Activated CD8-positive, alpha-beta memory T cell treated with anti-CD3 and anti-CD28 coated beads, Interleukin-2, amount 50 U/mL, for 24 hours (primary cell): ENCODE measurements around the gene CNOT4.

Experiments used
- DNase-seq: peaks from one replicate; pipeline ENCODE4 v3.0.0-alpha.2; 2020; ENCODE audit errors: extremely low read depth

CNOT4 gene

DNA sequence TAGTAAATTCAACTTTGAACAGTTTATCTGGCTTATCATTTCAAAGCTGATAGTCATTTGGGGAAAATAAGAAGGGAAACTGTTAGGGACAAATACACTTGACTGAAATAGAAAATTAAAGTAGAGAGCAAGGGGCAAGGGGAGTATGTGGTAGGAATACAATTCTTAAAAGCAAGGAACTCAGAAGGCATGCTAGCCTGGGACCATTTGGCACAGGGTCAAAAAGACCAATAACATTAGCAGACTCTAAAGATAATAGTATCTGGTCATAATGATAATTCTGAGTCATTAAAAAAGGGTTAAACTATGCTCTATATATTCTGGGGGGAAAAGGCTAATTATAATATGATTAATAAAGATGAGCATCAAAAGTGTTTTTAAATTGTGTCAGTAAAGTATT is 112.2 kb downstream of the CNOT4 start:
- no peak for DNase-seq

DNA sequence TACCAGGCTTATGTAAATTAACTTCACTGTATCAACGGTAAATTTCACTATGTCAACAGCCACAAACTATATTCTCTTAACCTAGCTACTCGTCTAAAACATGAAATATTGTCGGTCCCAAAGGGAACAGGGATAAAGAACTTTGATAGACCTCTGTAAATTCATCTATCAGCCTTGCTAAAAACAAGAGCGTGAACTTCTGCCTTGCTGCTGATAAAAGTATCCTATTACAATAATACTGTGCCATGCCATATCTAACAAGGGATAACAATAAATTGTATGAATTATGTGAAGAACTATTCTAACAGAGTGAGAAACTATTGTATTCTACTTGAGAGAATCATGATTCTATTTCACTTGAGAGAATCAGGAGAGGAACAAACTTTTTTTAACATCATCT is 117.2 kb downstream of the CNOT4 start:
- DNase-seq = no peak

GRCh38 chr7:135391514-135391913 is 118.4 kb downstream of the CNOT4 start:
- DNase-seq = no peak

DNA sequence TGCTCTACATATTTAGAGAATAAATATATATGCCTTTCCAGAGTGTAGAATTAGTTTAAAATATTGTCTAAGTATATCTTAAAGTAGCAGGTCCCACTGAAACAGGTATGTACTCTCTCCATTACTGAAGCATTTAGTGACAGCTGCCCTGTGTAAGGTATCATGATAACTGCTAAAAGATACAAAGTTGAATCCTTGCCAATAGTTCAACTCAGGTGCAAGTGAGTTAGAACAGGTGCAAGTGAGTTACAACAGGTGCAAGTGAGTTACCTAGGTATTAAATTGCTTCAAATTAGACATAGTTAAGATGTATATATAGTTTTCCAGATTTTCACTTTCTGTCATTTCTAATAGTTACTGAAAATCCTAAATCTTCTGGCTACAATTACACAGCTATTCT is 119.1 kb downstream of the CNOT4 start:
- DNase-seq = no peak

DNA sequence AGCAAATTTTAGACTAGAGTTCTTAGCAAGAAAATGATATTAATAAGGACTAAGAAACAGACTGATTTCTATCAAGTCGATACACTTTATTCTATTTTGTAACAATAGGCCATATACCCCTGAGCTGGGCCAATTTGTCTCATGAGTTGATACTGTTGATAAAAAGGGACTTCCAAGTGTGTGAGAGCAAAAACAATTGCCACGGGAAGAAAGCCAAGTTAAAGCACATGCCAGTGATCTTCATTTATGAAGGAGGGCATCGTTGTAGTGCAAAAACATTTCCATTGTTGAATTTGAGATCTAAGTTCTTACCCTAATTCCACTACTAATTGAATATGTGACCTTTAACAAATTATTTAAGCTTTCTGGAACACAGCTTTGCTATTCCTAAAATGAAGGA is 119.9 kb downstream of the CNOT4 start:
- DNase-seq = no peak

DNA sequence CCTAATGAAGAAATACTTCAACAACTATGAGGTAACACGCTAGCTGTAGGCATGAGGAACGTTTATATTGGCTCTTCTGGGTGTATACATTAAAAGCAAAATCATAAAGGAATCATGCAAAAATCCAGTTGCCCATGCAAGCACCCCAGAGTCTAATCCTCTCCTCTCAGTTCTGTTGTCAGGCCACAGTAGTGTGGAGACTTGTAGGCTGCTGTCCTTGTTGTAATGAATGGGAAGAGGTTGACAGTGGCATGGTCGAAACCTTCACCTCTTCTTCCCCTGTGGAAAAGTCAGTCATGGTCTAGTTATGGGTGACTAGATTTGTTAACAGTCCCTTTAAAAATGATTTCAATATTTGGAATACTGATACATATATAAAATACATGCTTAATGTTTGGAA is 121.3 kb downstream of the CNOT4 start:
- no peak for DNase-seq

- no peak for DNase-seq
Observed at GRCh38 chr7:135386776-135387175, 123.1 kb downstream of the CNOT4 start.

GRCh38 chr7:135386181-135386580 is 123.7 kb downstream of the CNOT4 start:
- DNase-seq = no peak

DNA sequence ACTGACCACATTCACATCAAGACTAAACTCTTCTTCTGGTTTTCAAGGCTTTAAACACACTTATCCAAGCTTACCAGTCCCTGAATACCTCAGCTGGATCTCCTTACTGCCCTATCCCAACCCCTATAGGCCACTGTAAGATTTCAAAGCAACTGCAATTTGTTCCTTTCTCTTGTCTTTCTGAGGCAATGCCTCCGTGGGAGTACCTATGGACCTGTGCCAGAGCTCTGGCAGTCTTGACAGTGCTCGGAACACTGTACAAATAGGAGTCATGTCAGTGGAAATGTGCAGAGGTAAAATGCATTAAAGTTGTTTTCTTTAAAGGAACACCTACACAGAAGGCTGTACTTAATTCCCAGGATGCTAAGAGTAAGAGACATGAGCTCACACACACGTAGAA is 124.7 kb downstream of the CNOT4 start:
- no peak for DNase-seq

DNA sequence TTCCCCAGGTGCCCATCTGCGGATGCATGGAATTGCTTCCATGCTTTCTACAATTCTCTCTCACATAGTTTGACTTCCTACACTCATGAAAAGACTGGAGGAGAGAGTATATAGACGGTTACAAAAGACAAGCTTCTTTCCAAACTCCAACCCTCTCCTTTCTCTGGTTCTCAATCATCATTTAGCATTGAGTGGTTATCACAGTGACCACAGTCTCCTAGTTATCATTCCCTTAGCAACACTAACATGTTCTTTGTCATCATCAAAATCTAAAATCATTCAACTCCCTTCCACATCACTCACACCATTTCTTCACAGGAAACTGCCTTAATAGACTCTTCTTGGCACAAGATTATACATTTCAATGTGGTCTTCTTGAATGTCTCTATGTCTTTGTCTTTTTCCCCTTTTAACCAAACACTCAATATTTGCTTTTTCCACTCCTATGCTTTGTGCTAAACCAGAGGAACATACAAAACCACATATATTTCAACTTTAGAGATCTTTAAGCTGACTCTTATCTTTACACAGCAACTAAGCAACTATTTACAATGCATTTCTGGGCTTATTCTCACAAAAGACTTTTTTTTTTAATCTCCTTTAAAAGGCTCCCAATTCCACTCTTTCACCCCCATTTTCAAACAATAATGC is 126.3 kb downstream of the CNOT4 start:
- DNase-seq = no peak

DNA sequence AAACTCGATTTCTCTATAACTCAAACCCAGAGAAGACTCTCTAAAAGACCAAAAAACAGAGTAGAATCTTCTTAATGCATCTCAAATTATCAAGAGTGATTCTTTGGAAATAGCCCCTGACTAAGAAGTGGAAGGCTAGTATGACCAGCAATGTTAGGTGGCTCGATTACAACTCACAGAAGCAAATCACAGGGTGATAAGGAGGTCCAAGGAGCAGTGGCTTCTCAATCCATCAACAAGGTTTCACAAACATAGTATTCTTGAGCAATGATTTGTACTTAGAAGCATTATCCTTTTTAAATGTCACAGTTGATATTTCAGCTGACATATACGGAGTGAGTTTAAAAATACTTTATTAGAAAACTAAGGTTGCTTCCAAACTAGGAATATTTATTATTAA is 127.7 kb downstream of the CNOT4 start:
- DNase-seq = no peak

DNA sequence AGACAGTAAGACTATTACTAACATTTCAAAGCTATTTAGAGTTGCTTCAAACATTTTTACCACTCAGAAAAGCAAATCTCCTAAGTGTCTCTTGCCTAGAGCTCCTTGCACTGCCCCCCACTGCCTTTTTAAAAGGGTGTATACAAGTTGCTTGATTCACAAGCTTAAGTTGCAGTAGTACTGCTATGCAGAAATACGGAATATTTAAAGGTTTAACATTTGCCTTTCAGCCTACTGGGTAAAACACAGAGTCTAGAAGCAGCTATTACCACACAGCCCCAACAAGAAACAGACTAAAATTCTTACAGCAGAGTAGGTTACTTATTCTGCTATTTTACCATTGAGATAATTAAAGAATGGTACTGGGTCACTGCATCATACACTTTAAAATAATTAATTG is 128.5 kb downstream of the CNOT4 start:
- no peak for DNase-seq

DNA sequence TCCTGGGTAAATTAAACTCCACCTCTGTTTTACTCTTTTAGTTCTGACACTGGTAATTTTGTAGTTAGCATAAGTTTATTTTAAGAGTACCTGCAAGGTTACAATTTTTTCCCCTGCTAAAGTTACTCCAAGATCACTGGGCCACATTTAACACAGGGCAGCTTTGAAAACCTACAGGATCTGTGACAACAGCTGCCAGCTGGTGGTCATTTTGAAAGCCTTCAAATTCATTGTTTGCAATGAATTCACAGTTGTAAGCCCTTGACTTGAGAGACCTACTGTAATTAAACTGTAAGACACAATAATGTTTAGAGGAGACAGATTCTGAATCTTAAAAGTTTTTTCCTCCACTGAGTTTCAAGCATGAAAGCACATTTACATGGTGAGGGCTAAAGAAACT is 129.6 kb downstream of the CNOT4 start:
- DNase-seq = no peak

DNA sequence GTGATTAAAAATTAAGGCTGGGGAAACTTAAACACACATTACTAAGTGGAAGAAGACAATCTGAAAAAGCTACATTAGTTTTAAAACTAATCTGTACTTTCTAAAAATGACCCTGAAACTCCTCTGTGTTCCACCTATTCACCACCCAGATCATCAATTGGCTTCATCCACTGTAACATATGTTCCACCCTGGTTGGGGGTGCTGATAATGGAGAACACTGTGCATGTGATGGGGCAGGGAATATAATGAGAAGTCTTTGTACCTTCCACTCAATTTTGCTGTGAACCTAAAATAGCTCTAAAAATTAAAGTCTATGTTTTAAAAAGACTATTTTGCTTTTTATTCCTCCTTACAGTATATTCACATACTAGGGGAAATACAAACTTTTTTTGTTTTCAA is 132.7 kb downstream of the CNOT4 start:
- DNase-seq = no peak

DNA sequence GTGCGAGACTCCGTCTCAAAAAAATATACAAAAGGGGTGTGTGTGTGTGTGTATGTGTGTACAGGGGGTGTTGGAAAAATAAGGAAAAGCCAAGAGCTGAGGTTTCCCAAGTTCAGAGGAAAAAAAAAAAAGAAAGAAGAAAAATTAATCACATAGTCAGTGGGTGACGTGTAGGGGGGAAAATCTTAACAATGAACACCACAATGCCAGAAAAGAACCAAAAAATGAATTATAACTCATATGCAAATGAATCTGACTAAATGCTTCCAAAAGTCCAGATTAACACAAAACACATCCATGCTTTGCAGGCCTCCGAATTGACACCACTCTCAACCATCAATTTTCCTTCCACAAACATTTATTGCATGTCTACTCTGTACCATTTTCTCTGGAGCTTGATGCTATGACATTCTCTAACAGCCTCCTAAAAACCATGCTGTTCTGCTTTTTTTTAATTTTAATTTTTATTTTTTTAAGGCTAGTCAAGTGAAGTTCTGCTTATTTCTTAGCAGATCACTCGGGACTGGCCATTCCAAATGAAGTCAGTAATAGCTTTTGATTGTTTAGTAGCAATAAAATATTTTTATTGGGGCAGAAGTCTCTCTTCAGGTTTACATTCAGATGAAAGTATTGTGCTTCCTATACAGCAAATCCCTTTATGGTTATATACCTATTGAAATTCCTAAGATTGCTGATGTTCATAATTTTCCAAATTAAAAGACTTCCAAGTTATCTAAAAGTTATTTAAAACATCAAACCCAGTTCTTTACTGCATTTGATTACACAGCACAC is 133.8 kb downstream of the CNOT4 start:
- DNase-seq = no peak

- no peak for DNase-seq
Observed at GRCh38 chr7:135374736-135375135, 135.2 kb downstream of the CNOT4 start.

DNA sequence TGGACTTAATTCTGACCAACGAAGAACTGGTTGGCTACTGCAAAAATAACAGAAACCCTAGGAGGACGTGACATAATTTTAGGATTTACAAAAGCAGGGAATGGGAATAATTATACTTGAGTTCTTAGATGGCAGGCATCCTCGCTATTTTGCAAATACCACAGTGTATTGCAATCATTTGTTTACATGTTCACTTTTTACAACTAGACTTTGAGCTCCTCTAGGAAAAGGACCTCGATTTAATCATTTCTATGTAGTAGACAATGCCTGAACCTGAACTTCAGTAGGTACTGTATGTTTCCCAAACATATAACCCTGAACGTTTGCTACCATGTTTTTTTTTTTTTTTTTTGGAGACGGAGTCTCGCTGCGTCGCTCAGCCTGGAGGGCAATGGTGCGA is 137.7 kb downstream of the CNOT4 start:
- DNase-seq = no peak

- no peak for DNase-seq
Observed at GRCh38 chr7:135370656-135371055, 139.2 kb downstream of the CNOT4 start.

GRCh38 chr7:135369405-135369804 is 140.5 kb downstream of the CNOT4 start:
- no peak for DNase-seq

- DNase-seq = no peak
Observed at GRCh38 chr7:135368416-135369186, 141.3 kb downstream of the CNOT4 start.

DNA sequence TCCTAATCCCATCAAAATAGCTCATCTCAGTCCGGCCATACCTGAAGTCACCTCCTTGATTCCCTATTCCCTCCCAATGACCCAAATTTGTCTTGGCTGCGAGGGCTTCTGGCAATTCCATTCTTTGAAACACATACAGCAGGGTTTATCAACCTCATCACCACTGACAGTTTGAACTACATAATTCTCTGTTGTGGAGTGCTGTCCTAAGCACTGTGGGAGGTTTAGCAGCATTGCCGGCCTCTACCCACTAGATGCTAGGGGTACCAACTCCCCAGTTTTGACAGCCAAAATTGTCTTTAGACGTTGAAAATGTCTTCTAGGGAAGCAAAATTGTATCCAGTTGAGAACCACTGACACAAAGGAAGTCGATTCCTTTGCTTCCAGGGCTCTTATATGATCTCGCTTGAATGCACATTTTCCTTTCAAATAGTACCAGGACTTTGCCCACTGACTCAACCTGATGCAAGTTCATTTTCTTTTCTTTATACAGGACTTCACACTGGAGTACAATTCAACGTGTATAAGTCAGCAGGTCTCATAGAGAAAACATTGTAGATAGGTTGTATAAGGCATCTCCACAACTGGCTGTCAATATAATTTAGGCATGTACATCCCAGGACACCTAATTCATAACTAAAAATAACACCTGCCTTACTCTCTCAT is 142.9 kb downstream of the CNOT4 start:
- no peak for DNase-seq

DNA sequence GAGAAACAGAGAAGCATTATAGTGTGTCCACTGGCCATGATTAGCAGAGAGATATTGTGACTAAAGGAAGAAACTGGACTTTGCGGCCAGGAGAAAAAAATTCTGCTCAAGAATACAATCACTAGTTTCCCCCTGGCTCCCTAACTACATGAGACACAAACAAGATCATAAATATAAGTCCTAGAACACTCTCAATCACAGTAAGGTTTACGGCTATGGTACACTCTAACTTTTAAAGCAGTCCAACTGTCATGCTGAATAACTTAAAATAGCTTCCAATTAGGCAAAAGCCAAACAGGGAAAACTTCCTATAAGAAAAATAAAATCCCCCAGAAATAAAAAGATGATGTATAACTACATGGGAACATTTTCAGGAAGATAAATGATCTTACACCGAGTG is 144.2 kb downstream of the CNOT4 start:
- DNase-seq = no peak
